GM19239 (cell line): ENCODE results near the gene UBE2I.

Source experiments
- DNase-seq: peaks from one replicate; pipeline ENCODE4 v3.0.0; 2011; ENCODE audit warnings: low spot score; ENCODE audit not compliant: insufficient read length
- FAIRE-seq: peaks from 2 replicates; lab custom pipeline; 2011; peaks lifted over from hg19 to GRCh38; lab: Jason Lieb, UNC

UBE2I gene

GRCh38 chr16:1311212-1311737, 1.8 kb downstream of the UBE2I start:
- FAIRE-seq, result no peak

GRCh38 chr16:1311738-1312466, 2.5 kb downstream of the UBE2I start:
- no peak for FAIRE-seq
- no peak for DNase-seq

More at GRCh38 chr16:1311212-1311737, 1.8 kb downstream of the UBE2I start:
- no peak for DNase-seq

- DNase-seq (no peak), FAIRE-seq (no peak)
Observed at GRCh38 chr16:1312467-1312816, 3.0 kb downstream of the UBE2I start.

GRCh38 chr16:1312903-1313302, 3.5 kb downstream of the UBE2I start:
- FAIRE-seq (no peak), DNase-seq (no peak)

GRCh38 chr16:1313721-1314369, 4.4 kb downstream of the UBE2I start:
- no peak for FAIRE-seq
- no peak for DNase-seq

GRCh38 chr16:1314399-1315068, 5.1 kb downstream of the UBE2I start:
- DNase-seq, result no peak
- no peak for FAIRE-seq

DNA sequence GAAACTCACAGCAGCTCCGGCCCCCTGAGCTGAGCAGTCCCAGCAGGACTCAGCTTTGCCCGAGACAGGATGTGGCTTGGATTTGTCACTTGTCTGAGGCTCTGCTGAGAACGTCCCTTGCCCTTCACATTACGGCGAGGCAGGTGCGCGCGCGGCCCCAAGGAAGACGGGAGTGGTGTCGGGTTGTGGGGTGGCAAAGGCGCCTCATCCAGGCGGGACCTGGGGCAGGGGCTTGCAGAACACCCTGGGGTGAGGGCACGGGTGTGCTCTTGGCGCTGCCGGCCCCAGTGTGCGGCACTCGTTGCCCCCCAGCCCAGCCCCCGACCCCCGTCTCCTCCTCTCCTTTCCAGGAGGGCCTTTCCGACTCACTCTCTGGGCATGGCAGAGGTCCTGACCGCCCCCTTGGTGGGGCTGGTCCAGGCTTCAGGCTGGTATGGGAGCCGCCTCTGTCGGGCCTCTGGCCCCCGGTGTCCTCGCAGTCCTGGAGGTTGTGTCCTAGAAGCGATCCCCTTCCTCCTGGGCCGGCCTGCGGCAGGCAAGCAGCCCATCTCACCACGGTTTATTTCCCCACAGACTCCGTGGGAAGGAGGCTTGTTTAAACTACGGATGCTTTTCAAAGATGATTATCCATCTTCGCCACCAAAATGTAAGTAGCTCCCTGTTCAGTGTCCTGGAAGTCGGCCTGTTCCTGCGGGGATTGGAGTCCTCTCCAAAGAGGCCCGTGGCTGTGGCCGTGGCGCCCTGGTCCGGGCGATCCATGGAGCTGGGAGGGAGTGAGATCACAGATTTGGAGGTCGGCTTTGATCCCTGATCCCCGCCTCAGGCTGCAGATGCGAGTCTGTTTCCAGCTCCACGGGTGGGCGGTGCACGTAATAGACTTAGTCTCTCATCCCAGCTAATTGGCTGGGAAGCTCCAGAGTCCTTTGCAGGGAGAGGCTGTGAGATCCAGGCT, 5.9 kb downstream of the UBE2I start:
- DNase-seq (no peak), FAIRE-seq (no peak)

- FAIRE-seq (no peak), DNase-seq (no peak)
Observed at GRCh38 chr16:1316033-1316405, 6.6 kb downstream of the UBE2I start.

GRCh38 chr16:1317479-1318267, 8.2 kb downstream of the UBE2I start:
- FAIRE-seq (no peak), DNase-seq (no peak)

GRCh38 chr16:1318268-1318545, 8.8 kb downstream of the UBE2I start:
- no peak for FAIRE-seq
- DNase-seq, result no peak

- no peak for DNase-seq
- FAIRE-seq, result no peak
Observed at GRCh38 chr16:1319041-1319440, 9.6 kb downstream of the UBE2I start.

DNA sequence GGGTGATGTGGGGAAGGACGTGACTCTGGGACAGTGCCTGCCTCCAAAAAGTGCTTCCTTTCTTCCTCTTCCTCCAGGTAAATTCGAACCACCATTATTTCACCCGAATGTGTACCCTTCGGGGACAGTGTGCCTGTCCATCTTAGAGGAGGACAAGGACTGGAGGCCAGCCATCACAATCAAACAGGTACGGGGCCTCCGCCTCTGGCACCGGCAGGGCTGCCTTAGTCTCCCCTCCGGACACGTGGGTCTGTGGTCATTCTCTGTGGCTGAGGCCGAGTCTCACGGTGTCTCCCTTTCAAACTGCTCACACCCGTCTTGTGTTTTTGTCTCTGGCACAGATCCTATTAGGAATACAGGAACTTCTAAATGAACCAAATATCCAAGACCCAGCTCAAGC, 10.7 kb downstream of the UBE2I start:
- DNase-seq, result no peak
- FAIRE-seq, result no peak

GRCh38 chr16:1320658-1321240, 11.3 kb downstream of the UBE2I start:
- no peak for FAIRE-seq
- no peak for DNase-seq

GRCh38 chr16:1322407-1322806, 13.0 kb downstream of the UBE2I start:
- DNase-seq (no peak), FAIRE-seq (no peak)

DNA sequence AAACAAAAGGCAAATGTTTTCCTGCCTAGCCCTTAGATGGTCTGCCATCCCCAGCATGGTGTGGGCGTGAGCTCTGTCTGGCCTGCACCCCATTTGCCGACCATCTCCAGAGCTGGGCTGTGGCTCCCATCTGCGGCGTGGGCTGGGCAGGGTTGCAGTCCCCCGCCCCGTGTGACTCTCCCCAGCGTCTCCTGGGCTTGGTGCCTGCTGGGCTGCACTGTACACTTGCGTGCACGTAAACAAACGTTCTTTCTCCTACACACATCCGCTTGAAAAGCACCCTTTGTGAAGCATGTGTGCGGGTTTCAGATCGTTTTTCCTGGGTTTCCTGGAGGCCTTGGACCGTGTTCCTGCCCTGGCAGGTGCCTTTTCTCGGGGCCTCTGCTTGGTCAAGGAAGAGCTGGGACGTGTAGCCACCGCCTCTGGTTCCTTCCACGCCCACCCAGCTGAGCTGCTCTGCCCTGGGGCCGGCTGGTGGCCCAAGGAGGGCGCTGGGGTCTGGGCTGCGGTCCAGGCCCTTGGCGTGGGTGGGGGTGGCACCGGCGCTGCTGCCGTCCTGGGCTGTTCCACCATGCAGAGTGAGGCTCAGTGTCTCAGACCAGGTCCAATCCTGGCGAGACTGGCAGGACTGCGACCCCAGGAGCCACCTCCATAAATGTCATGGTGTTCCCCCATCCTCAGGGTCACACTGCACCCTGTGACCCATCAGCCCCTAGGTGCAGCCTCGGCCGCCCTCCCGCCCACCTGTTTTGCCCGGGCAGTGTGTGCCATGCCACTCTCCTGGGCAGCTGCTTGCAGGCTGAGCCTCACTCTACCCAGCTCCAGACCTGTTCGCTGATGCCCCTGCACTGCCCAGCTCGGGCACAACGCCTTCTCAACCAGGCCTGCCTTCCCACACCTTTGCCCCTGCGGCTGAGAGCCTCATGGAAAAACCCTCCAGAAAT, 14.1 kb downstream of the UBE2I start:
- FAIRE-seq (no peak), DNase-seq (no peak)

DNA sequence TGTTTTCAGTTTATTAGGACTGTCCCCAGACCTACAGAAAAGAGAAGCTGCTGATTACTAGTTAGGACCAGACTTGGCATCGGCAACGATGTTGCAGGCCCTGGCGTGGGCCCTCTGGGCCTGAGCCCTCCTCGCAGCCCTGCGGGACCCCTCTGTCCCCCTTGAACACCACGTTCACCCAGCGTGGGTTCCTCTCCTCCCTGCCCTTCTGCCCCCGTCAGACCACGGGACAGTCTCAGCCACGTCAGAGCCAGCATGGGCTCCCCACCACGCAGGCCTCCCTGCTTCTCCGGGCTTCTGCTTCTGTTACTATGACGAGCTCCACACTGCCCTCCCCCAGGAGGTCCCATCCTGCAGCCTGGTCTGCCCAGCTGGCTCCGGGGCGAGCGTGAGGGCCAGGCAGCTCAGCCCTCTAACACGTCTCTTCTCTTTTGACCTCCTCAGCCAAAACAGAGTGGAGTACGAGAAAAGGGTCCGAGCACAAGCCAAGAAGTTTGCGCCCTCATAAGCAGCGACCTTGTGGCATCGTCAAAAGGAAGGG, 14.9 kb downstream of the UBE2I start:
- no peak for FAIRE-seq

DNA sequence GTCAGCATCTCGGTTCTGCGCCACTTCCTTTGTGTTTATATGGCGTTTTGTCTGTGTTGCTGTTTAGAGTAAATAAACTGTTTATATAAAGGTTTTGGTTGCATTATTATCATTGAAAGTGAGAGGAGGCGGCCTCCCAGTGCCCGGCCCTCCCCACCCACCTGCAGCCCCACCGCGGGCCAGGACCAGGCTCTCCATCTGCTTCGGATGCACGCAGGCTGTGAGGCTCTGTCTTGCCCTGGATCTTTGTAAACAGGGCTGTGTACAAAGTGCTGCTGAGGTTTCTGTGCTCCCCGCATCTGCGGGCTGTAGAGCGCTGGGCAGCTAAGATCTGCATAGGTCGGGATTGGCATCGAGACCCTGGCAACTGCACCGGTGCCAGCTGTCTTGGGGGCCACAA, 15.8 kb downstream of the UBE2I start:
- FAIRE-seq (no peak), DNase-seq (no peak)

More for the DNA sequence above, 14.9 kb downstream of the UBE2I start:
- no peak for DNase-seq
